HEK293T (cell line): ENCODE data around the gene ANO2.

Experiments
- CTCF ChIA-PET: fragments of 350-600 bp; formaldehyde crosslinking; extraction: SDS; loops from one replicate; lab custom pipeline; 2021; ENCODE audit warnings: antibody characterized with exemption, inconsistent platforms; lab: Yijun Ruan, JAX
- POLR2A ChIA-PET: fragments of 350-600 bp; formaldehyde crosslinking; extraction: SDS; loops from one replicate; lab custom pipeline; 2020; ENCODE audit warnings: antibody characterized with exemption, inconsistent platforms; lab: Yijun Ruan, JAX
- DNase-seq: peaks from one replicate; pipeline ENCODE4 v3.0.0; 2012; ENCODE audit warnings: mixed read lengths; ENCODE audit errors: extremely low spot score
- ARNT ChIP-seq: fragments of 450-650 bp; IDR thresholded peaks from 2 replicates; pipeline ENCODE4 v1.6.1; 2017; ENCODE audit warnings: mild to moderate bottlenecking
- BHLHE40 ChIP-seq: fragments of 450-650 bp; IDR thresholded peaks from 2 replicates; pipeline ENCODE4 v1.6.1; 2016; ENCODE audit warnings: mild to moderate bottlenecking, moderate library complexity, borderline replicate concordance
- CTBP1 ChIP-seq: fragments of 450-650 bp; IDR thresholded peaks from 2 replicates; pipeline ENCODE4 v1.6.1; 2016; ENCODE audit warnings: borderline replicate concordance
- ELF4 ChIP-seq: fragments of 450-650 bp; IDR thresholded peaks from 2 replicates; pipeline ENCODE4 v1.6.1; 2017; ENCODE audit warnings: antibody characterized with exemption
- FOXA1 ChIP-seq: fragments of 450-650 bp; IDR thresholded peaks from 2 replicates; pipeline ENCODE4 v1.6.1; 2016; ENCODE audit warnings: mild to moderate bottlenecking
- FOXK2 ChIP-seq: fragments of 450-650 bp; IDR thresholded peaks from 2 replicates; pipeline ENCODE4 v1.6.1; 2016; ENCODE audit warnings: mild to moderate bottlenecking
- FOXM1 ChIP-seq: fragments of 450-650 bp; IDR thresholded peaks from 2 replicates; pipeline ENCODE4 v1.6.1; 2017; ENCODE audit warnings: mild to moderate bottlenecking, borderline replicate concordance
- HDGF ChIP-seq: fragments of 450-650 bp; IDR thresholded peaks from 2 replicates; pipeline ENCODE4 v1.6.1; 2017; ENCODE audit warnings: antibody characterized with exemption, borderline replicate concordance
- L3MBTL2 ChIP-seq: fragments of 450-650 bp; conservative IDR thresholded peaks from 2 replicates; pipeline ENCODE4 v1.6.1; 2016; ENCODE audit warnings: mild to moderate bottlenecking
- LEF1 ChIP-seq: fragments of 450-650 bp; IDR thresholded peaks from 2 replicates; pipeline ENCODE4 v1.6.1; 2017; ENCODE audit warnings: mild to moderate bottlenecking, borderline replicate concordance
- NFRKB ChIP-seq: fragments of 450-650 bp; IDR thresholded peaks from 2 replicates; pipeline ENCODE4 v1.6.1; 2016; ENCODE audit warnings: mild to moderate bottlenecking, moderate library complexity
- PKNOX1 ChIP-seq: fragments of 450-650 bp; IDR thresholded peaks from 2 replicates; pipeline ENCODE4 v1.6.1; 2016
- SP1 ChIP-seq: fragments of 450-650 bp; IDR thresholded peaks from 2 replicates; pipeline ENCODE4 v1.6.1; 2017
- SUZ12 ChIP-seq: fragments of 450-650 bp; IDR thresholded peaks from 2 replicates; pipeline ENCODE4 v1.6.1; 2016; ENCODE audit warnings: mild to moderate bottlenecking
- TARDBP ChIP-seq: fragments of 450-650 bp; IDR thresholded peaks from 2 replicates; pipeline ENCODE4 v1.6.1; 2016
- ZNF384 ChIP-seq: fragments of 450-650 bp; IDR thresholded peaks from 2 replicates; pipeline ENCODE4 v1.6.1; 2016

Gene ANO2

GRCh38 chr12:5522432-5523335, 422.4 kb downstream of the ANO2 start:
- CTCF ChIA-PET, result no interaction called here
- POLR2A ChIA-PET, result no interaction called here
- TF ChIP-seq BHLHE40, result no peak
- TF ChIP-seq PKNOX1, result no peak
- no peak for TF ChIP-seq CTBP1
- no peak for TF ChIP-seq NFRKB
- TF ChIP-seq L3MBTL2, result no peak
- TF ChIP-seq ARNT, result no peak
- TF ChIP-seq FOXK2, result no peak
- TF ChIP-seq FOXM1, result no peak
- no peak for TF ChIP-seq SUZ12
- TF ChIP-seq HDGF, result no peak
- no peak for TF ChIP-seq SP1
- TF ChIP-seq ELF4, result no peak
- no peak for TF ChIP-seq LEF1
- TF ChIP-seq FOXA1, result no peak
- no peak for TF ChIP-seq TARDBP
- no peak for TF ChIP-seq ZNF384
- no peak for DNase-seq

- ChIA-PET POLR2A (no interaction called here), CTCF (no interaction called here)
- no peak for DNase-seq
- TF ChIP-seq FOXK2, result no peak
- no peak for TF ChIP-seq SP1
- no peak for TF ChIP-seq ELF4
- TF ChIP-seq NFRKB, result no peak
- TF ChIP-seq HDGF, result no peak
- TF ChIP-seq SUZ12, result no peak
- no peak for TF ChIP-seq TARDBP
- no peak for TF ChIP-seq PKNOX1
- TF ChIP-seq ARNT, result no peak
- TF ChIP-seq FOXM1, result no peak
- TF ChIP-seq CTBP1, result no peak
- no peak for TF ChIP-seq FOXA1
- no peak for TF ChIP-seq ZNF384
- no peak for TF ChIP-seq L3MBTL2
Observed at GRCh38 chr12:5521456-5522325, 423.4 kb downstream of the ANO2 start.

GRCh38 chr12:5520831-5521230, 424.2 kb downstream of the ANO2 start:
- DNase-seq, result no peak
- ChIA-PET POLR2A (no interaction called here), CTCF (no interaction called here)
- TF ChIP-seq NFRKB (no peak), BHLHE40 (no peak)

GRCh38 chr12:5520037-5520436, 425.0 kb downstream of the ANO2 start:
- ChIA-PET POLR2A (no interaction called here), CTCF (no interaction called here)
- TF ChIP-seq PKNOX1 (no peak), ZNF384 (no peak), SUZ12 (no peak), TARDBP (no peak), HDGF (no peak), NFRKB (no peak), ELF4 (no peak), FOXA1 (no peak), ARNT (no peak), BHLHE40 (no peak), CTBP1 (no peak), SP1 (no peak), FOXK2 (no peak)
- DNase-seq, result no peak

GRCh38 chr12:5518584-5519365, 426.3 kb downstream of the ANO2 start:
- TF ChIP-seq TARDBP, result no peak
- CTCF ChIA-PET, result no interaction called here
- DNase-seq, result no peak
- POLR2A ChIA-PET, result no interaction called here
